MCF 10A (cell line): ENCODE measurements around the gene TANC1. TPM values are rescaled to one million over a fixed set of nuclear protein-coding genes. Genes with fewer than 3 reads are reported as not detected.

Source experiments
- BruUV-seq: library from RNA; stranded (reverse); fragments of 400-500 nt; replicated peaks from 2 replicates; lab custom pipeline; 2021; lab: Mats Ljungman, UMichigan
- CTCF ChIA-PET: fragments of 300-600 bp; sonication (Branson Sonifier 250); formaldehyde crosslinking; extraction: SDS; loops from one replicate; lab custom pipeline; 2021; ENCODE audit warnings: antibody characterized with exemption, inconsistent platforms; lab: Yijun Ruan, JAX
- POLR2A ChIA-PET: fragments of 300-600, 350-650 bp; sonication (Branson Sonifier 250); formaldehyde crosslinking; extraction: SDS; loops from one replicate; lab custom pipeline; 2020; ENCODE audit warnings: antibody characterized with exemption, inconsistent platforms; lab: Yijun Ruan, JAX
- DNase-seq: peaks from one replicate; pipeline ENCODE4 v3.0.0-alpha.2; 2018; ENCODE audit not compliant: unreplicated experiment
- H3K27ac Mint-ChIP-seq: one replicate; pipeline ENCODE4 v1.8.0; 2022; ENCODE audit warnings: mild to moderate bottlenecking, low read depth, mixed read lengths; ENCODE audit not compliant: unreplicated experiment
- H3K27me3 Mint-ChIP-seq: one replicate; pipeline ENCODE4 v1.8.0; 2022; ENCODE audit warnings: mixed read lengths; ENCODE audit not compliant: insufficient read depth, unreplicated experiment
- H3K36me3 Mint-ChIP-seq: one replicate; pipeline ENCODE4 v1.8.0; 2022; ENCODE audit warnings: mild to moderate bottlenecking, moderate library complexity, mixed read lengths; ENCODE audit not compliant: insufficient read depth, unreplicated experiment
- H3K4me1 Mint-ChIP-seq: one replicate; pipeline ENCODE4 v1.8.0; 2022; ENCODE audit warnings: mixed read lengths; ENCODE audit not compliant: insufficient read depth, unreplicated experiment
- H3K4me3 Mint-ChIP-seq: one replicate; pipeline ENCODE4 v1.8.0; 2022; ENCODE audit warnings: mild to moderate bottlenecking, moderate library complexity, mixed read lengths; ENCODE audit not compliant: unreplicated experiment
- H3K9me3 Mint-ChIP-seq: one replicate; pipeline ENCODE4 v1.8.0; 2022; ENCODE audit warnings: mixed read lengths; ENCODE audit not compliant: unreplicated experiment
- CTCF ChIP-seq: fragments of 200-600 bp; IDR thresholded peaks from one replicate; pipeline ENCODE4 v1.8.0; 2022; ENCODE audit warnings: antibody characterized with exemption, mild to moderate bottlenecking; ENCODE audit not compliant: unreplicated experiment
- intact Hi-C: fragments of 100-400 bp; cut with micrococcal nuclease; formaldehyde crosslinking; loops from 2 replicates; pipeline ENCODE4 v1.14.1; 2022
- total RNA-seq: library from RNA; stranded (reverse); gene quantifications from 2 replicates; pipeline ENCODE4 v1.2.3, GENCODE V29; 2022

The TANC1 gene
- total RNA-seq, 1 experiment from 2014 or later = 35.3 TPM

GRCh38 chr2:159165048-159165447 lies 196.6 kb downstream of the TANC1 start:
- POLR2A ChIA-PET = interaction anchor here (0.6 to 2.2 kb wide), 4 partner anchors 10 to 30 kb away, joined by 3 to 5 read pairs (median 4); no protein-coding TSS in a partner anchor
- BruUV-seq = no TSS peak
- H3K27ac Mint-ChIP-seq = no peak overlapping the region

DNA sequence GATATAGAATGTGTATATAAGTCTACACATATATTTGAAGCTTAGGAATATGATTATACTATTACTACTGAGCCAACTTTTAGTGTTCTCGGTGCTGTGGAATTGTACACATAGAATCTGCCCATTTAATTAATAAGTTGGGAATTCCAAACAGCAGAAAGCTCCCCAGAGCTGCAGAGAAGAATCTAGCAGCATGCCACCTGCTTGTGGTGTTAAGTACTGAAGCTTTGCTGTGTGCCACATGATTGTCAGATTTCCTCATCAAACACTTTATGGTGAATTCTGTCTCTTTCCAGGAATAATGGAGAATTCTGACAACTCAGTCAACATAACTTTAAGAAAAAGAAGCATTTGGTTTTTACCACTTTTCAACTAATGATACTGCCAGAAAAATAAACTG lies 200.3 kb downstream of the TANC1 start:
- no peak overlapping the region for H3K4me3 Mint-ChIP-seq
- no peaks in the 10 kb centered on the region for H3K27me3 Mint-ChIP-seq
- peak; percentile 58 for DNase-seq
- no peak overlapping the region for H3K27ac Mint-ChIP-seq
- BruUV-seq = no TSS peak
- ChIA-PET CTCF (interaction anchor here (0.6 to 1.9 kb wide), 8 partner anchors 10 to 1449 kb away, joined by 3 to 9 read pairs (median 4); no protein-coding TSS in a partner anchor), POLR2A (interaction anchor here (0.5 to 0.9 kb wide), 2 partner anchors 20 to 92 kb away, joined by 3 read pairs; no protein-coding TSS in a partner anchor)
- intact Hi-C loops = loop anchor here (1.0 to 5.0 kb wide), 3 partner anchors 132 to 267 kb away; partner anchors contain the start of gene TANC1
- TF ChIP-seq CTCF = peak; percentile 16
- H3K4me1 Mint-ChIP-seq = peaks cover 8% of the 10 kb centered on the region
- no peaks in the 10 kb centered on the region for H3K9me3 Mint-ChIP-seq
- peaks cover 66% of the 10 kb centered on the region for H3K36me3 Mint-ChIP-seq

More at GRCh38 chr2:159165048-159165447, 196.6 kb downstream of the TANC1 start:
- peaks cover 56% of the 10 kb centered on the region for H3K36me3 Mint-ChIP-seq
- intact Hi-C loops = loop anchor here (5.0 kb wide), 1 partner anchor 198 kb away; the partner anchor contains the start of gene TANC1
- CTCF ChIA-PET = interaction anchor here (0.6 to 1.0 kb wide), 5 partner anchors 12 to 282 kb away, joined by 3 to 4 read pairs (median 4); no protein-coding TSS in a partner anchor
- no peak for DNase-seq
- no peaks in the 10 kb centered on the region for H3K27me3 Mint-ChIP-seq
- H3K9me3 Mint-ChIP-seq = no peaks in the 10 kb centered on the region
- TF ChIP-seq CTCF = no peak
- peaks cover 8% of the 10 kb centered on the region for H3K4me1 Mint-ChIP-seq
- H3K4me3 Mint-ChIP-seq = no peak overlapping the region

DNA sequence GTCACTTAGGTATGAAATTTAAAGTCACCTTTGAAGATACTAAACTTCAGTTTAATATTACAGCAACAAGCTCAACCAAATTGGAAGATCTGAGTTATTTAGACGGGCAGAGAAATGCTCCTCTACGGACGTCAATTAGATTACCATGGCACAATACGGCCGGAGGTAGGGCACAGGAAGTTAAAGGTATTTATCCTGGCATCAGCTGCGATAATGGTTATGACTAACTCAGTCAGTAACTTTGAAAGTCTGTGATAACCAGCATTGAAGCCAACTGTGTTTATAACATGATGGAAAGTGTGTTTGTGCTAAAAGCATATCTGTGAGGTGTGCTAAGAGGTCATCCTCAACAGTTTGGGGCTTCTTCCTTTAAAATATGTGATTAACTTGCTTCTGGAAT lies 200.7 kb downstream of the TANC1 start:
- Mint-ChIP-seq H3K9me3 (no peaks in the 10 kb centered on the region), H3K4me1 (peaks cover 8% of the 10 kb centered on the region), H3K36me3 (peaks cover 64% of the 10 kb centered on the region), H3K27ac (no peak overlapping the region), H3K4me3 (no peak overlapping the region), H3K27me3 (no peaks in the 10 kb centered on the region)
- BruUV-seq = no TSS peak
- ChIA-PET CTCF (interaction anchor here (0.6 to 1.9 kb wide), 8 partner anchors 10 to 1247 kb away, joined by 3 to 9 read pairs (median 4); no protein-coding TSS in a partner anchor), POLR2A (interaction anchor here (0.5 to 0.9 kb wide), 2 partner anchors 21 to 92 kb away, joined by 3 read pairs; no protein-coding TSS in a partner anchor)
- DNase-seq = peak; percentile 65
- no peak for TF ChIP-seq CTCF
- intact Hi-C loops = loop anchor here (1.0 to 5.0 kb wide), 2 partner anchors 202 to 268 kb away; partner anchors contain the start of gene TANC1

DNA sequence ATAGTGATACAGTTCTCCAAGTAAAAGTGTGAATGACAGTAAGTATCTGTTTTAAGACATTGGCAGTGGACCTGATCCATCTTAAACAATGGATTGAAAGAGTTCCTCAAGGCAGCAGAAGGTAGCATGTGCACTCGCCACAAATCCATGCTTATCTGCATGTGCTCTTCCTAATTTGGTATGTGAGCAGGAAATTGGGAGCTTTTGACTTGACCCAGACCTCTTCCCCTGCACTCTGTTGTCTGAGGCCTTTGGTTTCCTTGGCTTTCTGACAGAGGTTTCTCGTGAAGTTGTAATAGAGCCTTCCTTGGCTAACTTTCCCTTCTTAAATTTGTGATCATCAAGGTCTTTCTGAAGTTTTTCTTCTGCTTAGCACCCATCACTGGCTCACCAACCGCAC lies 204.0 kb downstream of the TANC1 start:
- CTCF ChIA-PET = interaction anchor here (0.8 to 1.0 kb wide), 2 partner anchors 136 to 272 kb away, joined by 3 read pairs; no protein-coding TSS in a partner anchor
- intact Hi-C loops = no loop called here
- BruUV-seq = no TSS peak
- Mint-ChIP-seq H3K27me3 (no peaks in the 10 kb centered on the region), H3K4me1 (peaks cover 8% of the 10 kb centered on the region), H3K27ac (no peak overlapping the region), H3K4me3 (no peak overlapping the region), H3K9me3 (no peaks in the 10 kb centered on the region), H3K36me3 (peaks cover 76% of the 10 kb centered on the region)
- DNase-seq = no peak
- TF ChIP-seq CTCF = no peak
- POLR2A ChIA-PET = interaction anchor here (0.5 to 0.6 kb wide), 2 partner anchors 10 to 88 kb away, joined by 3 to 4 read pairs; no protein-coding TSS in a partner anchor
